ENCODE measurements around the gene IL17RC.

The IL17RC gene

GRCh38 chr3:9886328-9886727 is 30.6 kb upstream of the IL17RC start:
- POLR2A ChIA-PET: interaction anchor here (0.6 kb wide), 1 partner anchor 1677 kb away, joined by 3 read pairs; no protein-coding TSS in a partner anchor
- no peak for TF ChIP-seq CTCF (IDR thresholded peaks at IDR 0.05; ENCODE audit: control extremely low read depth, extremely low read depth, low read depth, missing control alignments)

GRCh38 chr3:9887480-9887879 is 29.4 kb upstream of the IL17RC start:
- TF ChIP-seq CTCF (IDR thresholded peaks at IDR 0.05; ENCODE audit: control extremely low read depth, extremely low read depth, low read depth, missing control alignments): no peak
- POLR2A ChIA-PET: no interaction called here
- DNase-seq (ENCODE audit: extremely low spot score): no peak
- CTCF ChIA-PET: no interaction called here

More at GRCh38 chr3:9886328-9886727, 30.6 kb upstream of the IL17RC start:
- CTCF ChIA-PET: interaction anchor here (1.0 kb wide), 1 partner anchor 78 kb away, joined by 3 read pairs; no protein-coding TSS in a partner anchor
- DNase-seq (ENCODE audit: extremely low spot score): no peak

- TF ChIP-seq CTCF (IDR thresholded peaks at IDR 0.05; ENCODE audit: control extremely low read depth, extremely low read depth, low read depth, missing control alignments): no peak
- POLR2A ChIA-PET: no interaction called here
- DNase-seq (ENCODE audit: extremely low spot score): no peak
- CTCF ChIA-PET: interaction anchor here (2.7 kb wide), 1 partner anchor 9 kb away, joined by 12 read pairs; the partner anchor contains the start of gene CIDEC
Measured at GRCh38 chr3:9888540-9888939, 28.4 kb upstream of the IL17RC start.

GRCh38 chr3:9889405-9889804 is 27.5 kb upstream of the IL17RC start:
- ChIA-PET POLR2A (interaction anchor here (0.6 kb wide), 1 partner anchor 65 kb away, joined by 3 read pairs; no protein-coding TSS in a partner anchor), CTCF (interaction anchor here (1.8 to 2.7 kb wide), 2 partner anchors 10 to 43 kb away, joined by 9 to 12 read pairs; partner anchors contain the start of gene CIDEC)
- TF ChIP-seq CTCF (IDR thresholded peaks at IDR 0.05; ENCODE audit: control extremely low read depth, extremely low read depth, low read depth, missing control alignments): no peak
- DNase-seq (ENCODE audit: extremely low spot score): no peak

GRCh38 chr3:9890249-9891071 is 26.4 kb upstream of the IL17RC start, which contains the start of gene JAGN1:
TSS of gene JAGN1 (plus strand) at chr3:9890610. CDS start at chr3:9890723, 113 bp downstream.
- ChIA-PET POLR2A (no interaction called here), CTCF (interaction anchor here (0.8 to 2.7 kb wide), 6 partner anchors 10 to 43 kb away, joined by 3 to 12 read pairs (median 4); partner anchors contain the start of genes CIDEC and CRELD1)
- DNase-seq (ENCODE audit: extremely low spot score): peak; percentile 95
- no peak for TF ChIP-seq CTCF (IDR thresholded peaks at IDR 0.05; ENCODE audit: control extremely low read depth, extremely low read depth, low read depth, missing control alignments)

- TF ChIP-seq CTCF (IDR thresholded peaks at IDR 0.05; ENCODE audit: control extremely low read depth, extremely low read depth, low read depth, missing control alignments): no peak
- DNase-seq (ENCODE audit: extremely low spot score): no peak
- ChIA-PET POLR2A (no interaction called here), CTCF (interaction anchor here (0.8 to 2.7 kb wide), 8 partner anchors 9 to 43 kb away, joined by 3 to 12 read pairs (median 4); partner anchors contain the start of genes CIDEC and CRELD1)
Measured at GRCh38 chr3:9891072-9891622, 25.8 kb upstream of the IL17RC start.
